Measurements from ENCODE around the gene CDH11.

GRCh38 chr16:65124596-65124995 lies 2.7 kb upstream of the CDH11 start:
- TF ChIP-seq, protein P1, sequence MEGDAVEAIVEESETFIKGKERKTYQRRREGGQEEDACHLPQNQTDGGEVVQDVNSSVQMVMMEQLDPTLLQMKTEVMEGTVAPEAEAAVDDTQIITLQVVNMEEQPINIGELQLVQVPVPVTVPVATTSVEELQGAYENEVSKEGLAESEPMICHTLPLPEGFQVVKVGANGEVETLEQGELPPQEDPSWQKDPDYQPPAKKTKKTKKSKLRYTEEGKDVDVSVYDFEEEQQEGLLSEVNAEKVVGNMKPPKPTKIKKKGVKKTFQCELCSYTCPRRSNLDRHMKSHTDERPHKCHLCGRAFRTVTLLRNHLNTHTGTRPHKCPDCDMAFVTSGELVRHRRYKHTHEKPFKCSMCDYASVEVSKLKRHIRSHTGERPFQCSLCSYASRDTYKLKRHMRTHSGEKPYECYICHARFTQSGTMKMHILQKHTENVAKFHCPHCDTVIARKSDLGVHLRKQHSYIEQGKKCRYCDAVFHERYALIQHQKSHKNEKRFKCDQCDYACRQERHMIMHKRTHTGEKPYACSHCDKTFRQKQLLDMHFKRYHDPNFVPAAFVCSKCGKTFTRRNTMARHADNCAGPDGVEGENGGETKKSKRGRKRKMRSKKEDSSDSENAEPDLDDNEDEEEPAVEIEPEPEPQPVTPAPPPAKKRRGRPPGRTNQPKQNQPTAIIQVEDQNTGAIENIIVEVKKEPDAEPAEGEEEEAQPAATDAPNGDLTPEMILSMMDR (IDR thresholded peaks at IDR 0.05) = no peak
- TF ChIP-seq POLR2A (IDR thresholded peaks at IDR 0.05) = no peak
